Measurements from ENCODE around the gene PLCB4. TPM values are rescaled to one million over a fixed set of nuclear protein-coding genes. Genes with fewer than 3 reads are reported as not detected.

Gene PLCB4
- total RNA-seq, 2 experiments from 2014 or later = 0.06 TPM; not detected in 1

DNA sequence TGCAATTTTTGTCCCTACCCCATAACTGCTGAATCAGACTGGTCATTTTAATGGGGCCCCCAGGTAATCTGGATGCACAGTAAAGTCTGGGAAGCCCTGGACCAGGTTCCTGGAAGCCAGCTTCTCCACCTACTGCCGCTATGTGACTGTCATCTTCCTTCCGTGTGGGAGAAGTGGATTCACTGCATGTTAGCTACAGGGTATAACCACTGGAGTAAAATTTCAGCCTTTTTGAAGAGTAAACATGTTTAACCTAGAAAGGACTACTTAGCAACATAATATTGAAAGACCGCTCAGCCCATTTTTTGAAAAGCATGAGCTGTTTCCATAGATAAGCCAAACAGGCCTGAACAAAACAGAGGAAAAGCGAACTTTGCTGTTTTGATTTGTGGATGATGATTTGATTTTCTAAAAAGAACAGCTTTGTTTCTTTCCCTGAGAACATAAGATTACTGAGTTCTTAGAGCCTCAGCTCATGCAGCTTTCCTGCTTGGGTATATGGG lies 208.1 kb downstream of the PLCB4 start:
- ChIA-PET POLR2A (no interaction called here), CTCF (no interaction called here)
- Mint-ChIP-seq H3K27me3 (no peaks in the 10 kb centered on the region), H3K4me3 (no peak overlapping the region), H3K4me1 (ENCODE audit: low read depth) (no peaks in the 10 kb centered on the region), H3K9me3 (peaks cover 2% of the 10 kb centered on the region), H3K27ac (no peak overlapping the region), H3K36me3 (ENCODE audit: low read depth) (no peaks in the 10 kb centered on the region)
- H3K4me3 ChIP-seq (ENCODE audit: low read length) = no peak overlapping the region
- ATAC-seq (ENCODE audit: poor library complexity) = no peak
- no peak for DNase-seq
- no peak overlapping the region for H3K27ac ChIP-seq (ENCODE audit: low read depth in 1 of 2, low read length in 2 of 2)
- H3K36me3 ChIP-seq (ENCODE audit: insufficient read depth, low read length) = no peaks in the 10 kb centered on the region
- intact Hi-C loops (cut with DNase I, micrococcal nuclease) = no loop called here
- no peaks in the 10 kb centered on the region for H3K4me1 ChIP-seq (ENCODE audit: insufficient read depth, low read length)
- no peak for TF ChIP-seq CTCF (IDR thresholded peaks at IDR 0.05)
- H3K27me3 ChIP-seq (ENCODE audit: control insufficient read depth in 1 of 2, insufficient read depth in 2 of 2, low read length in 2 of 2) = no peaks in the 10 kb centered on the region
- no peaks in the 10 kb centered on the region for H3K9me3 ChIP-seq (ENCODE audit: control insufficient read depth in 1 of 2, insufficient read depth in 1 of 2, low read length in 2 of 2)

DNA sequence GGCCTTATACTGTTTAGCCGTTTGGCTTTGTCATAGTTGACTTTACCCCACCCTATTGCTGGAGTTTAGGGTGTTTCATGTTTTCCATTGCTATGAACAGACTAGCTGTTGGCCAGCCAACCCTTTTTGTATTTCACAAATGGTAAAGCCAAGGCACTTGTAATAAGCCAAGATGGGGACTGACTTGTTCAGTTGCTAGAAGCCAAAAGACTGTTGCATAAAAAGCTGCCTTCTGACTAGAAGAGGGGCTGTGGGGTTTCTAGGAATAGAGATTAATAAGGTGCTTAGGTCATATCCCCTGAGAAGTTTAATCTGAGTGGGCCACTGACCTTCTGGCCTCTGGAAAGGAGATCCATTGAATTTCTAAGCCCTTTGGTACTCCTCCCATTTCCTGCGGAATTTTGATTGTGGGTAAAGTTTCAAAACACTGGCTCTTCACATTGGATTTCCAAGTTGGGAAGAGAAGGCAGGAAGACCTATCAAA lies 211.1 kb downstream of the PLCB4 start:
- ChIA-PET CTCF (no interaction called here), POLR2A (no interaction called here)
- Mint-ChIP-seq H3K27me3 (no peaks in the 10 kb centered on the region), H3K4me3 (no peak overlapping the region), H3K4me1 (ENCODE audit: low read depth) (no peaks in the 10 kb centered on the region), H3K9me3 (peaks cover 2% of the 10 kb centered on the region), H3K36me3 (ENCODE audit: low read depth) (no peaks in the 10 kb centered on the region), H3K27ac (no peak overlapping the region)
- no peak overlapping the region for H3K4me3 ChIP-seq (ENCODE audit: low read length)
- no peak overlapping the region for H3K27ac ChIP-seq (ENCODE audit: low read depth in 1 of 2, low read length in 2 of 2)
- intact Hi-C loops (cut with DNase I, micrococcal nuclease) = no loop called here
- no peak for TF ChIP-seq CTCF (IDR thresholded peaks at IDR 0.05)
- no peak for ATAC-seq (ENCODE audit: poor library complexity)
- no peaks in the 10 kb centered on the region for H3K4me1 ChIP-seq (ENCODE audit: insufficient read depth, low read length)
- DNase-seq = no peak
- H3K27me3 ChIP-seq (ENCODE audit: control insufficient read depth in 1 of 2, insufficient read depth in 2 of 2, low read length in 2 of 2) = no peaks in the 10 kb centered on the region
- no peaks in the 10 kb centered on the region for H3K9me3 ChIP-seq (ENCODE audit: control insufficient read depth in 1 of 2, insufficient read depth in 1 of 2, low read length in 2 of 2)
- no peaks in the 10 kb centered on the region for H3K36me3 ChIP-seq (ENCODE audit: insufficient read depth, low read length)

DNA sequence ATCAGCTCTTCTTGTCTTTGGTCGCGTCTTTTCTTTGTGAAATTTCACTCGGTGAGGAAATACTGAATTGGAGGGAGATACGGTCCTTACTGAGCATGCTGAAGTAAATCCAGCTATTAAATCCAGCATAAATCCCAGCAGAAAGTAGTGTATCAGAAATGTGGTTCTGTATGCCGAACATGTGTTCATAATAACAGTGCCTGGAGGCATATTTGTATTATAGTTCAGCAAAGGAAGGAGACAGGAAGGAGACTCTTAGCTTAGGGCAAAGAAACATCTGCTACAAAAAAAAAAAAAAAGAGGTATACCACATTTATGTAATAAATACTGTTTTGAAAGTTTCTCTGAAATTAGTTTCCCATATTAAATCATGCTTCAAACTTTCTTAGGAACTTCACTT lies 211.8 kb downstream of the PLCB4 start:
- no peak for TF ChIP-seq CTCF (IDR thresholded peaks at IDR 0.05)
- H3K9me3 Mint-ChIP-seq = peaks cover 2% of the 10 kb centered on the region
- H3K27me3 Mint-ChIP-seq = no peaks in the 10 kb centered on the region
- no peaks in the 10 kb centered on the region for H3K4me1 ChIP-seq (ENCODE audit: insufficient read depth, low read length)
- H3K36me3 Mint-ChIP-seq (ENCODE audit: low read depth) = no peaks in the 10 kb centered on the region
- ATAC-seq (ENCODE audit: poor library complexity) (no peak), DNase-seq (no peak)
- H3K4me3 Mint-ChIP-seq = no peak overlapping the region
- intact Hi-C loops (cut with DNase I, micrococcal nuclease) = no loop called here
- POLR2A ChIA-PET = no interaction called here
- H3K9me3 ChIP-seq (ENCODE audit: control insufficient read depth in 1 of 2, insufficient read depth in 1 of 2, low read length in 2 of 2) = no peaks in the 10 kb centered on the region
- no peak overlapping the region for H3K4me3 ChIP-seq (ENCODE audit: low read length)
- no peak overlapping the region for H3K27ac ChIP-seq (ENCODE audit: low read depth in 1 of 2, low read length in 2 of 2)
- CTCF ChIA-PET = no interaction called here
- no peaks in the 10 kb centered on the region for H3K36me3 ChIP-seq (ENCODE audit: insufficient read depth, low read length)
- H3K4me1 Mint-ChIP-seq (ENCODE audit: low read depth) = no peaks in the 10 kb centered on the region
- no peak overlapping the region for H3K27ac Mint-ChIP-seq
- no peaks in the 10 kb centered on the region for H3K27me3 ChIP-seq (ENCODE audit: control insufficient read depth in 1 of 2, insufficient read depth in 2 of 2, low read length in 2 of 2)

All from CD4-positive, alpha-beta T cell (primary cell).